ENCODE data around the gene UMODL1. TPM values are rescaled to one million over a fixed set of nuclear protein-coding genes. Genes with fewer than 3 reads are reported as not detected.

UMODL1 gene
- polyA plus RNA-seq, 3 donors from 2014 or later: not detected

- Mint-ChIP-seq H3K4me3 (no peak overlapping the region), H3K4me1 (no peaks in the 10 kb centered on the region)
Measured at GRCh38 chr21:42096566-42096965, 25.4 kb downstream of the UMODL1 start.

DNA sequence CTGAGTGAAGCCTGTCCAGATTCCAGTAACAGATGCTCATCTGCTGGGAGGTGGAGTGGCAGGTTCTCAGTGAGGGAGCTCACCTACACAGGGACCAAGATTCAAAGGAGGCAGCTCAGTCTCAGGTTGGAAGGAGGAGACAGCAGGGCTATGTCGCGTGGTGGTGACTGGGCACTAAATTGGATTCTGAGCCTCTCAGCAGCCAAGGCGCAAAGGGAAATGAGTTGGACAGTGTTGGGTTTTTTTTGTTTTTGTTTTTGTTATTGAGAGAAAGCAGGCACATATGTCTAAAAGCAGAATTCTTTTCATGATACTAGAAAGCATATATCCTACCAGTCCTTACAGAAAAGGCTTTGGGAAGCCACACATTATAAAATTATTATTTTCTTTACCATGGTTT is 26.2 kb downstream of the UMODL1 start:
- Mint-ChIP-seq H3K9me3 (peaks cover 0 to 9% (median 2%) of the 10 kb centered on the region in 6 donors), H3K36me3 (peaks cover 0 to 4% (median 0%) of the 10 kb centered on the region in 3 donors), H3K27ac (no peak overlapping the region), H3K4me3 (no peak overlapping the region), H3K4me1 (no peaks in the 10 kb centered on the region), H3K27me3 (ENCODE audit: low read depth in 3 of 3) (peaks cover 6 to 25% (median 9%) of the 10 kb centered on the region in 3 donors)
- DNase-seq: no peak

More at GRCh38 chr21:42096566-42096965, 25.4 kb downstream of the UMODL1 start:
- Mint-ChIP-seq H3K36me3 (peaks cover 0 to 4% (median 0%) of the 10 kb centered on the region in 3 donors), H3K9me3 (peaks cover 0 to 9% (median 2%) of the 10 kb centered on the region in 6 donors), H3K27me3 (ENCODE audit: low read depth in 3 of 3) (peaks cover 6 to 20% (median 11%) of the 10 kb centered on the region in 3 donors), H3K27ac (no peak overlapping the region)
- DNase-seq: no peak

DNA sequence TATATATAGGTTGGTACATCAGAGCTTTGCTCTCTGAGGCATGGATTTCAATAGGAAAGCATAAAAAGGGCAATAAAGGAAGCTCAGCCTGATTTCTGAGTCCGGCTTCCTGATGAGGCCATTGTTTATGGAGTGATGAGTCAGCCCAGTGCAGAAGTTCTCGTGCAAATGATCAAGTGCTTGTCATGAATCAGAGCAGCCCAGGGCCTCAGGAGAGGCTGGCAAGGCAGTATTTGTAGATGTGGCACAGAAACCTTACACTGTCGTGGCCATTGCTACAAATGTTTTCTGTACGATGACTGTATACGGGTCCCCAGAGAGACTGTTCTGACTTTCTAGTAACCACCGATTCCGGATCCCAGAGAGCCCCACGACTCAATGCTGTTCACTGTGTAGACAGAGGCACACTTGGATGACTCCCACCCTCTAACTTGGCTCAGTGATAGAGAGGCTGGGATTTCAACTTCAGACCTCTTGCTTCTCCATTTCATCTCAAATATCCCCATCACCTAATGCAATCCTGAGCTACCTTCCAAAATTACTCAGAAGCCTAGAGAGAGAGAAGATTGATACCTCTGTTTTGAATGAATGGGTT is 26.8 kb downstream of the UMODL1 start:
- DNase-seq: no peak
- Mint-ChIP-seq H3K4me1 (no peaks in the 10 kb centered on the region), H3K27me3 (ENCODE audit: low read depth in 3 of 3) (peaks cover 6 to 25% (median 9%) of the 10 kb centered on the region in 3 donors), H3K27ac (no peak overlapping the region), H3K36me3 (peaks cover 0 to 4% (median 0%) of the 10 kb centered on the region in 3 donors), H3K4me3 (no peak overlapping the region), H3K9me3 (peaks cover 0 to 9% (median 2%) of the 10 kb centered on the region in 6 donors)

DNA sequence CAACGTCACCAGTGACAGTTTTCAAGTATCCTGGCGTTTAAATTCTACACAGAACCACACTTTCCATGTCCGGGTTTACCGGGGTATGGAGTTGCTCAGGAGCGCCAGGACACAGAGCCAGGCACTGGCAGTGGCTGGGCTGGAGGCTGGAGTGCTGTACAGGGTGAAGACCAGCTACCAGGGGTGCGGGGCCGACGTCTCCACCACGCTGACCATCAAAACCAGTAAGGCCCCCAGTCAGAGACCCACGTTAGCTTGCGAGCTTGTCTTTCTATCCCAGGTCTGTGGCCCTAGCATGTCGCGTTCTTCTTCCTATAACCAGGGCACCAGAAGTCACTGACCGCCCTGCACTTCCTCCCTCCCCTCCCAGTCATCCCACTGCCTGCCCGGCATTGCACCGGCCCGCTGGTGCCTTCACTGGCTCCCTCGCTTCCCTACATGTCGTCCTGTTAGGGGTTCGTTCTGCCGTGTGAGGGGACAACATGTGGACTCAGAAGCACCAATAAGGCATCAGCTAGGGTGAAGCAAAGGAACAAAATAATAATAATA is 27.9 kb downstream of the UMODL1 start:
- Mint-ChIP-seq H3K9me3 (peaks cover 0 to 9% (median 2%) of the 10 kb centered on the region in 6 donors), H3K27ac (no peak overlapping the region), H3K4me1 (no peaks in the 10 kb centered on the region), H3K4me3 (no peak overlapping the region), H3K27me3 (ENCODE audit: low read depth in 3 of 3) (peaks cover 4 to 30% (median 7%) of the 10 kb centered on the region in 3 donors), H3K36me3 (peaks cover 0 to 4% (median 0%) of the 10 kb centered on the region in 3 donors)
- no peak for DNase-seq

DNA sequence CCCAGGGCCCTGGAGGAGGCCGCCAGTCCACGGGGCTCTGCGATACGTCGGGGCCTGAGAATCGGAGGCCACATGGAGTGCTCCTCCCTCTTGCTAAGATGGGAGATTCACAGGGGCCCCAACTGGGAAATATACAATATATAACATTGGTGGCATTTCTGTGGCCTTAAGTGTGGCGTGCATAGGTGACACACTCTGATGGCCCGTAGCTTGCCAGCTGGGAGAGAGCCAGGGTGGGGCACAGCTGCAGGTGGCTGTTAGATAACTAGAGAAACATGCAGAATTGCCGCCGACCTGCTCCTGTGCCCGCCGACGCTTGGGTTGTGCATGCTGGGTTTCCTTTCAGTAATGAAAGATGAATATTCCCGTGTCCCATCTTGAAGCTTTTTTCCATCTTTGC is 30.1 kb downstream of the UMODL1 start:
- no peak overlapping the region for H3K27ac Mint-ChIP-seq

DNA sequence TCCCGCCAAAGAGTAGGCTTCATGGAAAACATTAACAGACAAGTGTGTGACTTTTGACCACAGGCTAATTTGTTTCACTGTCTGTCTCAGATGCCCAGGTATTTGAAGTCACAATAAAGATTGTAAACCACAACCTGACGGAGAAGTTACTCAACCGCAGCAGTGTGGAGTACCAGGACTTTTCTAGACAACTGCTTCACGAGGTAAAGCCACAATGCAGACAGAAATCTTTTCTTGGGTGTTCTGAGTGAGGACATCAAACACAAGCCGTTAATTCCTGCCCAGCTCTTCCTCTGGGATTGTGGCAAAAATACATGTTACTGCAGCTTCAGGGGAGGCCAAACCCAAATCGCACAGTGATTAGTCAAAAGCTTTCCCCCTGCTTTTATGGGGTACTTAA is 31.0 kb downstream of the UMODL1 start:
- no peak overlapping the region for H3K4me3 Mint-ChIP-seq
- no peak overlapping the region for H3K27ac Mint-ChIP-seq
- peaks cover 3 to 24% (median 5%) of the 10 kb centered on the region in 3 donors for H3K27me3 Mint-ChIP-seq (ENCODE audit: low read depth in 3 of 3)
- H3K9me3 Mint-ChIP-seq: no peaks in the 10 kb centered on the region
- no peak for DNase-seq
- no peaks in the 10 kb centered on the region for H3K36me3 Mint-ChIP-seq
- H3K4me1 Mint-ChIP-seq: no peaks in the 10 kb centered on the region

More for the DNA sequence above, 30.1 kb downstream of the UMODL1 start:
- Mint-ChIP-seq H3K4me3 (no peak overlapping the region), H3K4me1 (no peaks in the 10 kb centered on the region), H3K27me3 (ENCODE audit: low read depth in 3 of 3) (peaks cover 4 to 29% (median 5%) of the 10 kb centered on the region in 3 donors), H3K36me3 (no peaks in the 10 kb centered on the region), H3K9me3 (no peaks in the 10 kb centered on the region)
- DNase-seq: no peak

GRCh38 chr21:42102526-42102925 is 31.4 kb downstream of the UMODL1 start:
- no peak overlapping the region for H3K27ac Mint-ChIP-seq
- DNase-seq: no peak
- H3K27me3 Mint-ChIP-seq (ENCODE audit: low read depth in 3 of 3): peaks cover 2 to 21% (median 5%) of the 10 kb centered on the region in 3 donors
- H3K4me3 Mint-ChIP-seq: no peak overlapping the region
- no peaks in the 10 kb centered on the region for H3K9me3 Mint-ChIP-seq
- H3K36me3 Mint-ChIP-seq: no peaks in the 10 kb centered on the region
- H3K4me1 Mint-ChIP-seq: no peaks in the 10 kb centered on the region

DNA sequence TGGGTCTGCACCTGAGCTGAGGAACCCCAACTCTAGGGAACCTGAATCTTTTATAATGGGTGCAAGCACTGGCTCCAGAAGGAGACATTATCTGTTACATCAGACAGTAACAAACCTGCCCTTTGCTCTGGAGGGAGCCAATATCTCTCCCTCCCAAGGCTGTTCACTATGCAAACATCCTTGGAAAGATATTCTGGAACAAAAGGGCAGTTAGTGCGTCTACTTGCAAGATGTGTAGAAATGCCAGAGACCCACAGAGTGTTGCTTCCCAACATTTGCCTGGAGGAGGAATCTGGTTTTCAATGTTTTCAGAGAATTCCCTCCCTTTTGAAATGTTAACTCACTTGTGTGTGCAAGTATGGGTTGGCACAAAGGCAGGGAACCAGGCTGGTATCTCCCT is 31.9 kb downstream of the UMODL1 start:
- Mint-ChIP-seq H3K4me3 (no peak overlapping the region), H3K27ac (no peak overlapping the region), H3K27me3 (ENCODE audit: low read depth in 3 of 3) (peaks cover 2 to 21% (median 5%) of the 10 kb centered on the region in 3 donors), H3K36me3 (no peaks in the 10 kb centered on the region), H3K4me1 (peaks cover 0 to 2% of the 10 kb centered on the region in 2 donors), H3K9me3 (no peaks in the 10 kb centered on the region)
- no peak for DNase-seq

- DNase-seq: no peak
- Mint-ChIP-seq H3K4me1 (peaks cover 0 to 2% of the 10 kb centered on the region in 2 donors), H3K9me3 (no peaks in the 10 kb centered on the region), H3K36me3 (no peaks in the 10 kb centered on the region), H3K27ac (no peak overlapping the region), H3K4me3 (no peak overlapping the region), H3K27me3 (ENCODE audit: low read depth in 3 of 3) (peaks cover 2 to 21% (median 5%) of the 10 kb centered on the region in 3 donors)
Measured at GRCh38 chr21:42103843-42104242, 32.7 kb downstream of the UMODL1 start.

DNA sequence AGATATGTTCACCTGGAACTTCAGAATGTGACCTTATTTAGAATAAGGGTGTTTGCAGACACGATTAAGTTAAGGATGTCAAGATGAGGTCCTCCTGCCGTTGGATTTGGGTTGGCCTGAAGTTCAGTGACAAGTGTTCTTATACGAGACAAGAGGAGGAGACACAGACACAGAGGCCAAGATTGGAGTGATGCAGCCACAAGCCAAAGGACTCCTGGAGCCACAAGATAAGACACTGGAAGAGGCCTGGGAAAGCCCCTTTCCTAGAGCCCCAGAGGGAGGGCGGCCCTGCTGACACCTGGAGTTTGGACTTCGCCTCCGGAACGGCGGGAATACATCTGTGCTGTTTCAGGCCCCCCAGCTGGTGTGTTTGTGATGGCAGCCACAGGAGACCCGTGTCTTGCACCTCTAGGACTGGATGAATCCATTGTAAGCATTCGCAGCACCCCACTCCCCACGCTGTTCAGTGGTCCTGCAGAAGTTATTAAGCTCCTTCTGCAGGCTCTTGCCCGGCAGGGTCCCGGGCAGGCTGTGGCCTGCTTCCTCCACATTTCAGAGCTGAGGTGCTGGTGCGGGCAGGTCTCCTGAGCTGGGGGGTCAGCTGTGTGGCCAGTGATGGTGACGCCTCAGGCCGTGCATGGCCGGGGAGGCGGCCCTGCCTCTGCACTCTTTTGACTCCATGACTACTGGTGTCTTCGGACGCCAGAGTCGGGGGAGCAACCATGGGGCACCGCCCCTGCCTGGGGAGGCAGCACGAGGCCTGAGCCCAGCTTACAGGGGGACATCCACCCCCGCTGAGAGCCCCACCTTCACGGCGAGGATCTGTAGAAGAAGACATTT is 34.6 kb downstream of the UMODL1 start:
- Mint-ChIP-seq H3K27ac (no peak overlapping the region), H3K27me3 (ENCODE audit: low read depth in 3 of 3) (peaks cover 2 to 13% (median 3%) of the 10 kb centered on the region in 3 donors), H3K4me3 (no peak overlapping the region), H3K36me3 (no peaks in the 10 kb centered on the region), H3K9me3 (no peaks in the 10 kb centered on the region), H3K4me1 (peaks cover 0 to 2% of the 10 kb centered on the region in 2 donors)
- no peak for DNase-seq

GRCh38 chr21:42106425-42106824 is 35.3 kb downstream of the UMODL1 start:
- peaks cover 0 to 2% of the 10 kb centered on the region in 2 donors for H3K4me1 Mint-ChIP-seq
- H3K9me3 Mint-ChIP-seq: no peaks in the 10 kb centered on the region
- DNase-seq: no peak
- no peaks in the 10 kb centered on the region for H3K36me3 Mint-ChIP-seq
- peaks cover under 1 to 13% (median 2%) of the 10 kb centered on the region in 3 donors for H3K27me3 Mint-ChIP-seq (ENCODE audit: low read depth in 3 of 3)
- H3K27ac Mint-ChIP-seq: no peak overlapping the region
- no peak overlapping the region for H3K4me3 Mint-ChIP-seq

- no peak for DNase-seq
- Mint-ChIP-seq H3K36me3 (no peaks in the 10 kb centered on the region), H3K27ac (no peak overlapping the region), H3K27me3 (ENCODE audit: low read depth in 3 of 3) (peaks cover 0 to 11% (median 2%) of the 10 kb centered on the region in 3 donors), H3K4me3 (no peak overlapping the region), H3K9me3 (no peaks in the 10 kb centered on the region), H3K4me1 (peaks cover 0 to 2% of the 10 kb centered on the region in 2 donors)
Measured at GRCh38 chr21:42107177-42107880, 36.2 kb downstream of the UMODL1 start.

GRCh38 chr21:42107881-42108553 is 36.9 kb downstream of the UMODL1 start:
- no peaks in the 10 kb centered on the region for H3K36me3 Mint-ChIP-seq
- peaks cover 2 to 16% (median 4%) of the 10 kb centered on the region in 3 donors for H3K27me3 Mint-ChIP-seq (ENCODE audit: low read depth in 3 of 3)
- peaks cover 0 to 2% of the 10 kb centered on the region in 2 donors for H3K4me1 Mint-ChIP-seq
- H3K9me3 Mint-ChIP-seq: no peaks in the 10 kb centered on the region
- H3K4me3 Mint-ChIP-seq: no peak overlapping the region
- no peak overlapping the region for H3K27ac Mint-ChIP-seq
- peak; percentile 31 to 49 (median 32) for DNase-seq

All from immature natural killer cell (primary cell).